Mucosa of descending colon (tissue), 3 donors: ENCODE results near the gene SERPINB13. TPM values are rescaled to one million over a fixed set of nuclear protein-coding genes. Genes with fewer than 3 reads are reported as not detected.

Experiments used
- ATAC-seq: fragments of 200-7000 bp; cut with Tn5 transposase; one replicate; pipeline ENCODE4 v1.9.1; 2020; ENCODE audit warnings: mild to moderate bottlenecking, moderate library complexity
- DNase-seq, 3 donors: peaks; one replicate each; pipeline ENCODE4 v3.0.0-alpha.2; 2020
- H3K36me3 ChIP-seq: fragments of 200-600 bp; one replicate; pipeline ENCODE4 v1.8.0; 2021; ENCODE audit warnings: low read depth, mild to moderate bottlenecking
- H3K4me1 ChIP-seq: fragments of 200-600 bp; one replicate; pipeline ENCODE4 v1.8.0; 2021; ENCODE audit warnings: low read depth, mild to moderate bottlenecking
- H3K4me3 ChIP-seq: fragments of 200-600 bp; one replicate; pipeline ENCODE4 v1.8.0; 2021; ENCODE audit warnings: mild to moderate bottlenecking
- H3K9me3 ChIP-seq: fragments of 200-600 bp; one replicate; pipeline ENCODE4 v1.8.0; 2021; ENCODE audit warnings: mild to moderate bottlenecking
- intact Hi-C, 2 donors: fragments of 100-400 bp; cut with DNase I in 1 of 2; cut with micrococcal nuclease in 1 of 2; formaldehyde crosslinking; loops; one replicate each; pipeline versions ENCODE4 v1.11.0 to v1.11.1; 2022; cut with DNase I, micrococcal nuclease
- long read RNA-seq, 2 donors: library from polyadenylated mRNA; unstranded; transcript quantifications; one replicate each; pipeline ENCODE4 v2.0.0, GENCODE V29; 2019 to 2021
- total RNA-seq, 3 donors: library from RNA; stranded (reverse); fragmentation: NEBNext Ultra II Directional in 2 of 3; extraction: Animal tissue kit (Norgen Biotek cat#: 25700) in 2 of 3; gene quantifications; one replicate each; pipeline versions ENCODE4 v1.2.1 to v1.2.4, GENCODE V29; 2021 to 2023
- TF ChIP-seq, protein P1 (sequence below): fragments of 200-600 bp; IDR thresholded peaks from one replicate; pipeline ENCODE4 v1.8.0; 2022; ENCODE audit warnings: antibody characterized with exemption, mild to moderate bottlenecking
- donor health status: DM: no; HTN: no; CAD: no; lungs with moderate emphysema.
- donor health status: DM: no; HTN: no; CAD: no.
- donor health status: DM: no; HTN: yes; CAD: no.

Gene SERPINB13
- total RNA-seq, result not detected
- long read RNA-seq, donor 1, result 0 reads
- long read RNA-seq, donor 2, result 0 reads

DNA sequence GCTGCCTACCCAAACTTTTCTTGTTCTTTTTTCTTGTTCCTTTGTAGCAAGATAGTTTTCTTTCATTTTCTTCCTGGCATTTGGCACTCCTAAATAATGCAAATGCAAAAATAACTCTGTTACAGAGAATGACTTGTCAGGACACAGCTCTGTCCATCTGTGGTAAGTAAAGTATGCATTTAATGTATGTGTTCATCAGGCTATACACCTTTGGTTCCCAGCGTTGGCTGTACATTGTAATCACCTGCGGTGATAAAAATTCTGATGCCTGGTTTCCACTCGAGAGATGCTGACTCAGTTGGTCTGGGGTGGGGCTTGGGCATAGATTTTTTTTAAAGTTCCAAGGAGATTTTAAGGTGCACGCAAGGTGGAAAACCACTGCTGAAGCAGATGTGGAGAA, at the start of gene SERPINB13:
Gene SERPINB13, plus strand, starts transcription at position 378 of the 400 bp plus-strand sequence. CDS start 1,325 bp downstream, outside the sequence.
- H3K4me3 ChIP-seq, result no peak within 1 kb of the TSS
- H3K36me3 ChIP-seq, result no peaks in the 10 kb centered on the region
- DNase-seq (no peak), ATAC-seq (no peak)
- intact Hi-C loops, result no loop called here
- TF ChIP-seq, protein P1, sequence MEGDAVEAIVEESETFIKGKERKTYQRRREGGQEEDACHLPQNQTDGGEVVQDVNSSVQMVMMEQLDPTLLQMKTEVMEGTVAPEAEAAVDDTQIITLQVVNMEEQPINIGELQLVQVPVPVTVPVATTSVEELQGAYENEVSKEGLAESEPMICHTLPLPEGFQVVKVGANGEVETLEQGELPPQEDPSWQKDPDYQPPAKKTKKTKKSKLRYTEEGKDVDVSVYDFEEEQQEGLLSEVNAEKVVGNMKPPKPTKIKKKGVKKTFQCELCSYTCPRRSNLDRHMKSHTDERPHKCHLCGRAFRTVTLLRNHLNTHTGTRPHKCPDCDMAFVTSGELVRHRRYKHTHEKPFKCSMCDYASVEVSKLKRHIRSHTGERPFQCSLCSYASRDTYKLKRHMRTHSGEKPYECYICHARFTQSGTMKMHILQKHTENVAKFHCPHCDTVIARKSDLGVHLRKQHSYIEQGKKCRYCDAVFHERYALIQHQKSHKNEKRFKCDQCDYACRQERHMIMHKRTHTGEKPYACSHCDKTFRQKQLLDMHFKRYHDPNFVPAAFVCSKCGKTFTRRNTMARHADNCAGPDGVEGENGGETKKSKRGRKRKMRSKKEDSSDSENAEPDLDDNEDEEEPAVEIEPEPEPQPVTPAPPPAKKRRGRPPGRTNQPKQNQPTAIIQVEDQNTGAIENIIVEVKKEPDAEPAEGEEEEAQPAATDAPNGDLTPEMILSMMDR, result no peak
- no peaks in the 10 kb centered on the region for H3K4me1 ChIP-seq
- no peaks in the 10 kb centered on the region for H3K9me3 ChIP-seq

- H3K9me3 ChIP-seq, result no peaks in the 10 kb centered on the region
- no peak overlapping the region for H3K4me3 ChIP-seq
- DNase-seq, result no peak
- no peaks in the 10 kb centered on the region for H3K4me1 ChIP-seq
- H3K36me3 ChIP-seq, result no peaks in the 10 kb centered on the region
- TF ChIP-seq, protein P1, result no peak
- intact Hi-C loops, result no loop called here
- ATAC-seq, result no peak
These were observed 47.1 kb upstream of the SERPINB13 start for GRCh38 chr18:63539904-63540510.

GRCh38 chr18:63542069-63542468, 45.1 kb upstream of the SERPINB13 start, which contains the start of gene SERPINB12:
SERPINB12 (plus strand) TSS chr18:63542369; CDS start chr18:63556160, 13,791 bp downstream.
- intact Hi-C loops, result no loop called here
- no peak for ATAC-seq
- no peak for DNase-seq

DNA sequence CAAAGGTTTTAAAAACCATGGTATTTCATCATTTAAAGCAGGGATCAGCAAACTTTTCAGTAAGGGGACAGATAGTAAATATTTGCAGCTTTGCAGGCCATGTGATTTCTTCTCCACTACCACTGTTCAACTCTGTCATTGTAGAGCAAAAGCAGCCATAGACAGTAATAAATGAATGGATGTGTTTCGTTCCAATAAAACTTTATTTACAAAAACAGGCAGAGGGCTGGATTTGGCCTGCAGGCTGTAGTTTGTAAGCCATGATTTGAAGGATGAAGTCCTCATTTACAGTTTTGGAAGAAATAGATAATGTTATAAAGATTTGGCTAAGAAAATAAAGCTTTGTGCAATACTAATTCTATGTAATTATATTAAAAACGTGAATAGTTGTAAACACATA, 43.1 kb upstream of the SERPINB13 start:
- no peaks in the 10 kb centered on the region for H3K36me3 ChIP-seq
- no peaks in the 10 kb centered on the region for H3K9me3 ChIP-seq
- DNase-seq (no peak), ATAC-seq (no peak)
- intact Hi-C loops, result no loop called here
- no peak overlapping the region for H3K4me3 ChIP-seq
- TF ChIP-seq, protein P1, result no peak
- H3K4me1 ChIP-seq, result no peaks in the 10 kb centered on the region

More at GRCh38 chr18:63542069-63542468, 45.1 kb upstream of the SERPINB13 start, which contains the start of gene SERPINB12:
- Histone ChIP-seq H3K4me1 (no peaks in the 10 kb centered on the region), H3K9me3 (no peaks in the 10 kb centered on the region), H3K36me3 (no peaks in the 10 kb centered on the region), H3K4me3 (no peak within 1 kb of the TSS)
- TF ChIP-seq, protein P1, result no peak

DNA sequence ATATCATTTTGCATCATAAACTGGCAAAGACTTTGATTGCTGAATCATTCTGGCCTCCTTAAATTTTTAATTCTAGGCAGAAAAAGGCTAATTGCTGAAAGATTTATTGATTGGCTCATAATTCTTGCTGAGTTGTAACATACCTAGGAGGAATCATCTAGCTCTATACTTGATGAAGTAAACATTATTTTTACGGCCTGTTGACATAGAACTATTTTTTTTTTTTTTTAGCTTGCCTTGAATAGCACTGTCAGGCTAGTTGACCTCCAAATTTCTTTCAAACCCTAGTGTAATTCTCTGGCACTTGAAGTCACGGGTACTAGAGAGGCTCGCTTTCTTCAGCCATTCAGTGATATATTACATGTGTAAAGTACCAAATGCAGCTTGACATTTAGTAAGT, 42.1 kb upstream of the SERPINB13 start:
- no peak overlapping the region for H3K4me3 ChIP-seq
- no peaks in the 10 kb centered on the region for H3K4me1 ChIP-seq
- H3K9me3 ChIP-seq, result no peaks in the 10 kb centered on the region
- no peaks in the 10 kb centered on the region for H3K36me3 ChIP-seq
- DNase-seq (no peak), ATAC-seq (no peak)
- intact Hi-C loops, result no loop called here
- TF ChIP-seq, protein P1, result no peak
